Gastrocnemius medialis (tissue), 4 donors: ENCODE data around the gene NDRG2. TPM values are rescaled to one million over a fixed set of nuclear protein-coding genes. Genes with fewer than 3 reads are reported as not detected.

Experiments
- ATAC-seq, 2 donors: fragments of 150-250 bp; one replicate each; pipeline ENCODE4 v1.9.1; 2016
- DNase-seq, 2 donors: peaks; one replicate each; pipeline ENCODE4 v3.0.0-alpha.2; 2019
- H3K27ac ChIP-seq, 4 donors: fragments of 200-600 bp; sonication (generic); 1 replicate in 1 of 4; 2 replicates in 3 of 4; pipeline ENCODE4 v1.5.1; 2016 to 2018; ENCODE audit warnings: mild to moderate bottlenecking in 2 of 4, moderate library complexity in 1 of 4
- H3K27me3 ChIP-seq, 3 donors: fragments of 200-600 bp; sonication (generic) in 2 of 3; 1 replicate in 1 of 3; 2 replicates in 2 of 3; pipeline versions ENCODE4 v1.5.1 to v1.6.0; 2016 to 2019; ENCODE audit warnings: mild to moderate bottlenecking in 1 of 3, moderate library complexity in 1 of 3
- H3K36me3 ChIP-seq, 2 donors: fragments of 200-600 bp; sonication (generic) in 1 of 2; one replicate each; pipeline ENCODE4 v1.5.1; 2017 to 2018
- H3K4me1 ChIP-seq, 2 donors: fragments of 200-600 bp; sonication (generic) in 1 of 2; one replicate each; pipeline ENCODE4 v1.5.1; 2016 to 2017; ENCODE audit warnings: mild to moderate bottlenecking in 2 of 2
- H3K4me3 ChIP-seq, 4 donors: fragments of 200-600 bp; sonication (generic) in 3 of 4; 1 replicate in 1 of 4; 2 replicates in 3 of 4; pipeline ENCODE4 v1.5.1; 2016 to 2019; ENCODE audit warnings: mild to moderate bottlenecking in 2 of 4
- H3K9me3 ChIP-seq, 3 donors: fragments of 200-600 bp; sonication (generic) in 2 of 3; 1 replicate in 1 of 3; 2 replicates in 2 of 3; pipeline ENCODE4 v1.5.1; 2016 to 2019
- CTCF ChIP-seq, 5 experiments: fragments of 450-650 bp in 3 of 5; fragments of 200-600 bp in 2 of 5; sonication (generic) in 2 of 5; IDR thresholded peaks in 4 of 5; conservative IDR thresholded peaks in 1 of 5; 1 replicate in 4 of 5; 2 replicates in 1 of 5; pipeline ENCODE4 v1.5.1; 2016 to 2019; ENCODE audit warnings: antibody characterized with exemption in 5 of 5, mild to moderate bottlenecking in 3 of 5, moderate library complexity in 3 of 5
- POLR2A ChIP-seq, 2 donors: fragments of 450-650 bp; IDR thresholded peaks; one replicate each; pipeline ENCODE4 v1.6.1; 2017; ENCODE audit warnings: antibody characterized with exemption in 2 of 2, mild to moderate bottlenecking in 2 of 2, moderate library complexity in 2 of 2
- in situ Hi-C, 4 donors: fragments of 200-750 bp; cut with MboI; loops; one replicate each; pipeline versions ENCODE4 v1.15.0 to v1.8.0; 2017; ENCODE audit warnings: low sequenced_read_pairs in 4 of 4
- intact Hi-C: fragments of 100-400 bp; cut with DNase I; formaldehyde crosslinking; loops from one replicate; pipeline ENCODE4 v1.15.1; 2023; ENCODE audit warnings: low total_unique reads
- total RNA-seq, 4 donors: library from RNA; depleted of rRNA; stranded (reverse); fragments of >200 nt; gene quantifications; one replicate each; pipeline versions ENCODE4 v1.1.0 to v1.2.3, GENCODE V29; 2016

Gene NDRG2
- total RNA-seq, 4 donors from 2014 or later, result 759 to 2,790 (median 1,841) TPM

- in situ Hi-C loops (loop anchor here in 1 of 4 donors (25.0 kb wide), 1 partner anchor 585 kb away; the partner anchor contains the start of genes APEX1, OSGEP, PIP4P1 and PNP), intact Hi-C loops (loop anchor here (10.0 kb wide), 1 partner anchor 433 kb away; no protein-coding TSS in a partner anchor)
- Histone ChIP-seq H3K36me3 (no peaks in the 10 kb centered on the region), H3K9me3 (no peaks in the 10 kb centered on the region), H3K27me3 (no peaks in the 10 kb centered on the region), H3K27ac (peak overlapping the region; percentile 55 to 73 (median 66)), H3K4me3 (no peak overlapping the region), H3K4me1 (peaks cover 37% of the 10 kb centered on the region in 2 donors)
- DNase-seq, result peak in 1 of 2 donors; percentile 37
- TF ChIP-seq CTCF (IDR thresholded peaks at IDR 0.05 in 4 of 5, conservative IDR thresholded peaks at IDR 0.05 in 1 of 5) (no peak), POLR2A (IDR thresholded peaks at IDR 0.05) (no peak)
- ATAC-seq, result peak; percentile 47 to 59
These were observed 22.5 kb upstream of the NDRG2 start for GRCh38 chr14:21047378-21047781.

- DNase-seq (peak in 1 of 2 donors; percentile 68), ATAC-seq (peak in 1 of 2 donors; percentile 51)
- no peaks in the 10 kb centered on the region for H3K36me3 ChIP-seq
- in situ Hi-C loops, result loop anchor here in 1 of 4 donors (25.0 kb wide), 1 partner anchor 582 kb away; the partner anchor contains the start of genes APEX1, OSGEP, PIP4P1 and PNP
- peaks cover 61 to 66% of the 10 kb centered on the region in 2 donors for H3K4me1 ChIP-seq
- no peaks in the 10 kb centered on the region for H3K27me3 ChIP-seq
- no peaks in the 10 kb centered on the region for H3K9me3 ChIP-seq
- peak overlapping the region; percentile 70 to 85 (median 80) for H3K27ac ChIP-seq
- TF ChIP-seq CTCF (IDR thresholded peaks at IDR 0.05 in 4 of 5, conservative IDR thresholded peaks at IDR 0.05 in 1 of 5), result no peak
- no peak for TF ChIP-seq POLR2A (IDR thresholded peaks at IDR 0.05)
- no peak overlapping the region for H3K4me3 ChIP-seq
- intact Hi-C loops, result loop anchor here (5.0 to 10.0 kb wide), 2 partner anchors 362 to 429 kb away; partner anchors contain the start of gene RNASE4
These were observed 19.2 kb upstream of the NDRG2 start for GRCh38 chr14:21043974-21044618.

- intact Hi-C loops, result loop anchor here (5.0 to 10.0 kb wide), 2 partner anchors 361 to 429 kb away; partner anchors contain the start of gene RNASE4
- no peak for ATAC-seq
- Histone ChIP-seq H3K4me3 (no peak overlapping the region), H3K36me3 (no peaks in the 10 kb centered on the region), H3K27me3 (no peaks in the 10 kb centered on the region), H3K9me3 (no peaks in the 10 kb centered on the region), H3K27ac (peak overlapping the region; percentile 70 to 85 (median 80)), H3K4me1 (peaks cover 62 to 70% of the 10 kb centered on the region in 2 donors)
- DNase-seq, result no peak
- no peak for TF ChIP-seq CTCF (IDR thresholded peaks at IDR 0.05 in 4 of 5, conservative IDR thresholded peaks at IDR 0.05 in 1 of 5)
- TF ChIP-seq POLR2A (IDR thresholded peaks at IDR 0.05), result no peak
- in situ Hi-C loops, result loop anchor here in 1 of 4 donors (25.0 kb wide), 1 partner anchor 581 kb away; the partner anchor contains the start of genes APEX1, OSGEP, PIP4P1 and PNP
These were observed 18.6 kb upstream of the NDRG2 start for GRCh38 chr14:21043387-21043973.

- Histone ChIP-seq H3K4me3 (no peak overlapping the region), H3K27me3 (no peaks in the 10 kb centered on the region), H3K36me3 (no peaks in the 10 kb centered on the region), H3K27ac (peak overlapping the region; percentile 70 to 85 (median 80)), H3K9me3 (no peaks in the 10 kb centered on the region), H3K4me1 (peaks cover 65 to 74% of the 10 kb centered on the region in 2 donors)
- DNase-seq (no peak), ATAC-seq (no peak)
- TF ChIP-seq CTCF (IDR thresholded peaks at IDR 0.05 in 4 of 5, conservative IDR thresholded peaks at IDR 0.05 in 1 of 5) (no peak), POLR2A (IDR thresholded peaks at IDR 0.05) (no peak)
- intact Hi-C loops (loop anchor here (5.0 to 10.0 kb wide), 2 partner anchors 361 to 428 kb away; partner anchors contain the start of gene RNASE4), in situ Hi-C loops (loop anchor here in 1 of 4 donors (25.0 kb wide), 1 partner anchor 581 kb away; the partner anchor contains the start of genes APEX1, OSGEP, PIP4P1 and PNP)
These were observed 18.1 kb upstream of the NDRG2 start for GRCh38 chr14:21042918-21043317.
